ENCODE data around the gene SPINT1. TPM values are rescaled to one million over a fixed set of nuclear protein-coding genes. Genes with fewer than 3 reads are reported as not detected.
A peak's percentile ranks its signal among the peaks of the same experiment; 100 is the strongest.

SPINT1 gene, protein sequence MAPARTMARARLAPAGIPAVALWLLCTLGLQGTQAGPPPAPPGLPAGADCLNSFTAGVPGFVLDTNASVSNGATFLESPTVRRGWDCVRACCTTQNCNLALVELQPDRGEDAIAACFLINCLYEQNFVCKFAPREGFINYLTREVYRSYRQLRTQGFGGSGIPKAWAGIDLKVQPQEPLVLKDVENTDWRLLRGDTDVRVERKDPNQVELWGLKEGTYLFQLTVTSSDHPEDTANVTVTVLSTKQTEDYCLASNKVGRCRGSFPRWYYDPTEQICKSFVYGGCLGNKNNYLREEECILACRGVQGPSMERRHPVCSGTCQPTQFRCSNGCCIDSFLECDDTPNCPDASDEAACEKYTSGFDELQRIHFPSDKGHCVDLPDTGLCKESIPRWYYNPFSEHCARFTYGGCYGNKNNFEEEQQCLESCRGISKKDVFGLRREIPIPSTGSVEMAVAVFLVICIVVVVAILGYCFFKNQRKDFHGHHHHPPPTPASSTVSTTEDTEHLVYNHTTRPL
- total RNA-seq (14.4 and 18.2 TPM in 2 replicates), polyA plus RNA-seq (12.3 and 21.3 TPM in 2 replicates), polyA minus RNA-seq (26.0 and 27.4 TPM in 2 replicates)
- 6.5 TPM for total RNA-seq (2013)

DNA sequence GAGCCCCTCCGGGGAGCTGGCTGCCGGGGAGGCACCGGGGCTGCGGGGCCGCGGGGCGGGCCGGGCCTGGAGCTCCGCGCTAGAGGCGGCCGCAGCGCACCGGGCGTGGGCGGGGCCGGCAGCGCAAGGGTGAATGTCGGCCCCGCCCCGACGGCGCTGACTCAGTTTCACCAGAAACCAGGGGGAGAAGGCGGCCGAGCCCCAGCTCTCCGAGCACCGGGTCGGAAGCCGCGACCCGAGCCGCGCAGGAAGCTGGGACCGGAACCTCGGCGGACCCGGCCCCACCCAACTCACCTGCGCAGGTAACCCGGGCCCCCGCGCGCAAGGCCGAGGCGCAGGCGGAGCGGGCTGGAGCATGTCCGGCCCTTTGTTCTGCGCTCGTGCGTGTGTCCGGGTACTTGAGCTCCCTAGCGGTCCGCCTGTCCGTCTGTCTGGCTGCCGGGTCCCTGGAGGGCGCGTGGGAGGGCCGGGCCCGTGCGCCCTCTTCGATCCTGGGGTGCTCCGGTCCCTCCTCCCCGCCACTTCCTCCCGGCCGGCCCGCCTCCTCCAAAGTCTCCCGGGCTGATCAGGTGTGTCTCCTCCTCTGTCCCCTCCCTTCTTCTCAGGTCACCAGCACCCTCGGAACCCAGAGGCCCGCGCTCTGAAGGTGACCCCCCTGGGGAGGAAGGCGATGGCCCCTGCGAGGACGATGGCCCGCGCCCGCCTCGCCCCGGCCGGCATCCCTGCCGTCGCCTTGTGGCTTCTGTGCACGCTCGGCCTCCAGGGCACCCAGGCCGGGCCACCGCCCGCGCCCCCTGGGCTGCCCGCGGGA, at the start of gene SPINT1:
SPINT1 (plus strand) TSS at position 164 of the 811 bp plus-strand sequence; CDS start at position 671, 507 bp downstream.
- under 1% methylated on average over 89 of the region's 89 CpGs for WGBS (ENCODE audit: insufficient coverage)
- Mint-ChIP-seq H3K27ac (peak within 1 kb of the TSS; percentile 92), H3K4me1 (peaks cover 37% of the 10 kb centered on the region), H3K4me3 (peak within 1 kb of the TSS; percentile 94), H3K27me3 (no peaks in the 10 kb centered on the region), H3K9me3 (ENCODE audit: insufficient read depth) (no peaks in the 10 kb centered on the region)
- TF ChIP-seq, protein P1, sequence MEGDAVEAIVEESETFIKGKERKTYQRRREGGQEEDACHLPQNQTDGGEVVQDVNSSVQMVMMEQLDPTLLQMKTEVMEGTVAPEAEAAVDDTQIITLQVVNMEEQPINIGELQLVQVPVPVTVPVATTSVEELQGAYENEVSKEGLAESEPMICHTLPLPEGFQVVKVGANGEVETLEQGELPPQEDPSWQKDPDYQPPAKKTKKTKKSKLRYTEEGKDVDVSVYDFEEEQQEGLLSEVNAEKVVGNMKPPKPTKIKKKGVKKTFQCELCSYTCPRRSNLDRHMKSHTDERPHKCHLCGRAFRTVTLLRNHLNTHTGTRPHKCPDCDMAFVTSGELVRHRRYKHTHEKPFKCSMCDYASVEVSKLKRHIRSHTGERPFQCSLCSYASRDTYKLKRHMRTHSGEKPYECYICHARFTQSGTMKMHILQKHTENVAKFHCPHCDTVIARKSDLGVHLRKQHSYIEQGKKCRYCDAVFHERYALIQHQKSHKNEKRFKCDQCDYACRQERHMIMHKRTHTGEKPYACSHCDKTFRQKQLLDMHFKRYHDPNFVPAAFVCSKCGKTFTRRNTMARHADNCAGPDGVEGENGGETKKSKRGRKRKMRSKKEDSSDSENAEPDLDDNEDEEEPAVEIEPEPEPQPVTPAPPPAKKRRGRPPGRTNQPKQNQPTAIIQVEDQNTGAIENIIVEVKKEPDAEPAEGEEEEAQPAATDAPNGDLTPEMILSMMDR (IDR thresholded peaks at IDR 0.05) = no peak
- TF ChIP-seq EZH2 (IDR thresholded peaks at IDR 0.05; ENCODE audit: borderline replicate concordance, insufficient read depth, low read depth, low read length, poor library complexity, severe bottlenecking) = no peak
- ATAC-seq (ENCODE audit: low read depth) (peak; percentile 64), DNase-seq (peak; percentile 70)
- intact Hi-C loops (cut with micrococcal nuclease) = loop anchor here (1.0 kb wide), 1 partner anchor 37 kb away; the partner anchor contains the start of genes DNAJC17 and ZFYVE19
- no peaks in the 10 kb centered on the region for H3K27me3 ChIP-seq (replicated peaks in 1 of 4; ENCODE audit: control extremely low read depth in 1 of 4, control insufficient read depth in 3 of 4, insufficient read depth in 4 of 4, low read length in 3 of 4)
- no peaks in the 10 kb centered on the region for H3K9me3 ChIP-seq (ENCODE audit: control extremely low read depth in 1 of 3, control insufficient read depth in 2 of 3, insufficient read depth in 1 of 3, low read length in 2 of 3)
- H3K4me3 ChIP-seq (ENCODE audit: control extremely low read depth in 1 of 5, extremely low read depth in 1 of 5, insufficient read depth in 1 of 5, low read depth in 2 of 5, low read length in 4 of 5) = peak within 1 kb of the TSS; percentile 32 to 80 (median 72)
- no peak within 1 kb of the TSS for H3K27ac ChIP-seq (ENCODE audit: low read length in 2 of 2)
- H3K36me3 ChIP-seq (replicated peaks in 1 of 2; ENCODE audit: control extremely low read depth in 1 of 2, control insufficient read depth in 1 of 2, extremely low read depth in 1 of 2, insufficient read depth in 2 of 2, low read length in 1 of 2) = no peaks in the 10 kb centered on the region
- H3K4me1 ChIP-seq (ENCODE audit: control insufficient read depth in 2 of 2, insufficient read depth in 2 of 2, low read length in 2 of 2) = peaks cover 34 to 38% of the 10 kb centered on the region in 2 donors
- peak within 1 kb of the TSS; percentile 80 for H3K4me2 ChIP-seq (replicated peaks; ENCODE audit: low read depth, low read length, poor library complexity, severe bottlenecking)
- peak within 1 kb of the TSS; percentile 84 for H2AFZ ChIP-seq (ENCODE audit: insufficient read depth, low read depth, low read length, poor library complexity, severe bottlenecking)
- peaks cover 4% of the 10 kb centered on the region for H4K20me1 ChIP-seq (ENCODE audit: control insufficient read depth, insufficient read depth, low read length, poor library complexity, severe bottlenecking)
- H3K9ac ChIP-seq (ENCODE audit: low read length) = peak within 1 kb of the TSS; percentile 68
- CTCF ChIA-PET = interaction anchor here (0.6 to 2.9 kb wide), 5 partner anchors 15 to 141 kb away, joined by 3 to 32 read pairs (median 4); partner anchors contain the start of gene VPS18
- H3K79me2 ChIP-seq (ENCODE audit: control insufficient read depth, insufficient read depth, low read length) = no peaks in the 10 kb centered on the region
- POLR2A ChIA-PET = interaction anchor here (0.6 to 1.3 kb wide), 4 partner anchors 37 to 700 kb away, joined by 3 to 5 read pairs (median 4); partner anchors contain the start of genes CCDC32, DNAJC17, VPS18 and ZFYVE19
